ENCODE measurements around the gene CCL21.

DNA sequence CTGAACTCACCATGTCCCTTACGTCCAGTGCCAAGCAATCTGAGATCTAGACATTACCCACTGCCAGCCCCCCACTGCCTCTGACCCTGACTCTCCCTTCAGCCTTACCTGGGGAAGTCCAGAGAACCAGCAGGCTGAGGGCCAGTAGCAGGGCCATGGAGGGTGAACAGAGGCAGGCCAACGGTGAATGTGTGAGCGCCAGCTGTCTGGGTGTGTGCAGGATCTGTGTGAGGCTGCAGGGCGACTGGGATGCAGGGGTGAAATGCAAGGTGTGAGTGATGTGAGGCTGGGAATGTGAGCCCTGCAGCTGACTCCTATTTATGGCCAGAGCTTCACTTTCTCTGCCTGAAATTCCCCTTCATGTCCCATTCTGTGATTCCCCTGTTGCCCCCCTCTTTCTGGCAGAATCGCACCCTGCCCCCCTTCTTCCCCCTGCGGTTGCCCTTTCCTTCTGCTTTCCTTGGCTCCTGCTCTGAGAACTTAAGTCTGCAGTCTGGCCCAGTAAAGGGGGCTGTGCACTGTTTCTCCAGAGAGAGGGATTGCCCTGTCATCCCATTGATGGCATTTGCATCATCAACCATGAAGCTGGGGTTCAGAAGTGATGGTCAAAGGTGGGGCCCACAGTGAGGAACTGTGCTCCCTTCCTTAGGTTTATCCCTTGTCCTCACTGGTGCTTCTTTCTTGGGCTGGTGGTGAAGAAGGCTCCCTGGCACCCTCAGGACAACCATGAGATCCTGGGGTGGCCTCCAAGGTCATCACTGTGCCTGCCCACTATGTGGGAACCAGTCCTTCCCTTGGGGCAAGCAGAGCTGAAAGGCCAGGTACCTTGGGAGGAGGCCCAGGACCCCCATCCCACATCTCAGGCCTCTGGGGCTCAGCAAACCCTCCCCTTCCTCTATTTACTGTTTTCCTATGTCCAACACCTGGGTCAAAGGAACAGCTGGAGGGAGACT, 18.7 kb downstream of the CCL21 start, which contains the start of gene CCL19:
- TF ChIP-seq, protein P1, sequence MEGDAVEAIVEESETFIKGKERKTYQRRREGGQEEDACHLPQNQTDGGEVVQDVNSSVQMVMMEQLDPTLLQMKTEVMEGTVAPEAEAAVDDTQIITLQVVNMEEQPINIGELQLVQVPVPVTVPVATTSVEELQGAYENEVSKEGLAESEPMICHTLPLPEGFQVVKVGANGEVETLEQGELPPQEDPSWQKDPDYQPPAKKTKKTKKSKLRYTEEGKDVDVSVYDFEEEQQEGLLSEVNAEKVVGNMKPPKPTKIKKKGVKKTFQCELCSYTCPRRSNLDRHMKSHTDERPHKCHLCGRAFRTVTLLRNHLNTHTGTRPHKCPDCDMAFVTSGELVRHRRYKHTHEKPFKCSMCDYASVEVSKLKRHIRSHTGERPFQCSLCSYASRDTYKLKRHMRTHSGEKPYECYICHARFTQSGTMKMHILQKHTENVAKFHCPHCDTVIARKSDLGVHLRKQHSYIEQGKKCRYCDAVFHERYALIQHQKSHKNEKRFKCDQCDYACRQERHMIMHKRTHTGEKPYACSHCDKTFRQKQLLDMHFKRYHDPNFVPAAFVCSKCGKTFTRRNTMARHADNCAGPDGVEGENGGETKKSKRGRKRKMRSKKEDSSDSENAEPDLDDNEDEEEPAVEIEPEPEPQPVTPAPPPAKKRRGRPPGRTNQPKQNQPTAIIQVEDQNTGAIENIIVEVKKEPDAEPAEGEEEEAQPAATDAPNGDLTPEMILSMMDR (conservative IDR thresholded peaks at IDR 0.05; ENCODE audit: low read depth, low read length) = no peak
- TF ChIP-seq RAD21 (IDR thresholded peaks at IDR 0.05; ENCODE audit: low read length) (no peak), CEBPB (IDR thresholded peaks at IDR 0.05; ENCODE audit: low read depth, low read length) (no peak), MXI1 (IDR thresholded peaks at IDR 0.05; ENCODE audit: borderline replicate concordance, low read depth, low read length) (no peak), POLR2A (IDR thresholded peaks at IDR 0.05; ENCODE audit: low read depth, low read length) (no peak), MAZ (IDR thresholded peaks at IDR 0.05; ENCODE audit: borderline replicate concordance, low read depth, low read length) (no peak), BHLHE40 (IDR thresholded peaks at IDR 0.05; ENCODE audit: low read depth, low read length) (no peak), FOS (IDR thresholded peaks at IDR 0.05; ENCODE audit: low read depth, low read length) (no peak), RCOR1 (IDR thresholded peaks at IDR 0.05; ENCODE audit: insufficient replicate concordance, low read length) (no peak), RFX5 (IDR thresholded peaks at IDR 0.05; ENCODE audit: low read depth, low read length) (no peak), MAFK (IDR thresholded peaks at IDR 0.05; ENCODE audit: low read depth, low read length) (no peak), NFE2L2 (IDR thresholded peaks at IDR 0.05; ENCODE audit: low read depth, low read length) (no peak), SMC3 (IDR thresholded peaks at IDR 0.05; ENCODE audit: low read depth, low read length) (no peak)
- TF ChIP-seq, protein P2, sequence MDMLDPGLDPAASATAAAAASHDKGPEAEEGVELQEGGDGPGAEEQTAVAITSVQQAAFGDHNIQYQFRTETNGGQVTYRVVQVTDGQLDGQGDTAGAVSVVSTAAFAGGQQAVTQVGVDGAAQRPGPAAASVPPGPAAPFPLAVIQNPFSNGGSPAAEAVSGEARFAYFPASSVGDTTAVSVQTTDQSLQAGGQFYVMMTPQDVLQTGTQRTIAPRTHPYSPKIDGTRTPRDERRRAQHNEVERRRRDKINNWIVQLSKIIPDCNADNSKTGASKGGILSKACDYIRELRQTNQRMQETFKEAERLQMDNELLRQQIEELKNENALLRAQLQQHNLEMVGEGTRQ (IDR thresholded peaks at IDR 0.05; ENCODE audit: low read depth, low read length) = no peak

Measured in IMR-90 (cell line).